ENCODE measurements around the gene NAALADL2. TPM values are rescaled to one million over a fixed set of nuclear protein-coding genes. Genes with fewer than 3 reads are reported as not detected.

NAALADL2 gene
- total RNA-seq, 1 donor from 2014 or later = 11.5 TPM

DNA sequence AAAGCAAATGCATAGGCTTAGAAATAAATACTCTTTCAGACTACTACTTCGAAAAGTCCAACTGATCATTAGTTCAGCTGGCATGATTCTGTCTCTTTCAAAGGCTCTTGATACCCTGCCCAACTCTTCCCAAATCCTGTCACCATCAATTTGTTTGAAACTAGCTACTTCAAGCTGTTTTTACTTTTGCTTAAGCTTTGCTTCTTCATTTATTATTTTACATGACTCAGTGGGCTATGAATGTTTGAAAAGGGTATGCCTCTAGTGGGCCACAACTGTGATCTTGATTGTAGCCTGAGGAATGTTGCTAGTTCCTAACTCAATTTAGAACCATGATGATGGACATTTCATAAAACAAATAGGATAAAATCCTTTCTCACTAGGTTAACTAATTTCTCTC lies 340.8 kb downstream of the NAALADL2 start:
- H3K4me1 ChIP-seq = no peaks in the 10 kb centered on the region
- H3K4me3 Mint-ChIP-seq = no peak overlapping the region
- no peaks in the 10 kb centered on the region for H3K36me3 Mint-ChIP-seq
- H3F3A ChIP-seq (ENCODE audit: low read depth) = no peaks in the 10 kb centered on the region
- H4K20me1 ChIP-seq (ENCODE audit: low read depth) = no peaks in the 10 kb centered on the region
- no peaks in the 10 kb centered on the region for H3K27me3 ChIP-seq
- no peak overlapping the region for H3K9ac ChIP-seq
- no peaks in the 10 kb centered on the region for H3K36me3 ChIP-seq
- DNase-seq (ENCODE audit: low spot score) = no peak
- no peaks in the 10 kb centered on the region for H3K79me2 ChIP-seq (ENCODE audit: low read depth)
- TF ChIP-seq EZH2phosphoT487 (IDR thresholded peaks at IDR 0.05) = no peak
- TF ChIP-seq EZH2 (IDR thresholded peaks at IDR 0.05) = no peak
- TF ChIP-seq, protein P1, sequence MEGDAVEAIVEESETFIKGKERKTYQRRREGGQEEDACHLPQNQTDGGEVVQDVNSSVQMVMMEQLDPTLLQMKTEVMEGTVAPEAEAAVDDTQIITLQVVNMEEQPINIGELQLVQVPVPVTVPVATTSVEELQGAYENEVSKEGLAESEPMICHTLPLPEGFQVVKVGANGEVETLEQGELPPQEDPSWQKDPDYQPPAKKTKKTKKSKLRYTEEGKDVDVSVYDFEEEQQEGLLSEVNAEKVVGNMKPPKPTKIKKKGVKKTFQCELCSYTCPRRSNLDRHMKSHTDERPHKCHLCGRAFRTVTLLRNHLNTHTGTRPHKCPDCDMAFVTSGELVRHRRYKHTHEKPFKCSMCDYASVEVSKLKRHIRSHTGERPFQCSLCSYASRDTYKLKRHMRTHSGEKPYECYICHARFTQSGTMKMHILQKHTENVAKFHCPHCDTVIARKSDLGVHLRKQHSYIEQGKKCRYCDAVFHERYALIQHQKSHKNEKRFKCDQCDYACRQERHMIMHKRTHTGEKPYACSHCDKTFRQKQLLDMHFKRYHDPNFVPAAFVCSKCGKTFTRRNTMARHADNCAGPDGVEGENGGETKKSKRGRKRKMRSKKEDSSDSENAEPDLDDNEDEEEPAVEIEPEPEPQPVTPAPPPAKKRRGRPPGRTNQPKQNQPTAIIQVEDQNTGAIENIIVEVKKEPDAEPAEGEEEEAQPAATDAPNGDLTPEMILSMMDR (IDR thresholded peaks at IDR 0.05) = no peak
- peaks cover 3% of the 10 kb centered on the region for H3K4me1 Mint-ChIP-seq
- no peak overlapping the region for H3K4me2 ChIP-seq
- peaks cover 1% of the 10 kb centered on the region for H3K27me3 Mint-ChIP-seq (ENCODE audit: insufficient read depth, low read depth)
- H3K9me3 ChIP-seq (ENCODE audit: low read depth) = no peaks in the 10 kb centered on the region
- H3K9me3 Mint-ChIP-seq = peaks cover 2% of the 10 kb centered on the region
- H3K27ac Mint-ChIP-seq = no peak overlapping the region
- H3K4me3 ChIP-seq = no peak overlapping the region
- H3K27ac ChIP-seq = no peak overlapping the region
- no peak overlapping the region for H2AFZ ChIP-seq (replicated peaks)

DNA sequence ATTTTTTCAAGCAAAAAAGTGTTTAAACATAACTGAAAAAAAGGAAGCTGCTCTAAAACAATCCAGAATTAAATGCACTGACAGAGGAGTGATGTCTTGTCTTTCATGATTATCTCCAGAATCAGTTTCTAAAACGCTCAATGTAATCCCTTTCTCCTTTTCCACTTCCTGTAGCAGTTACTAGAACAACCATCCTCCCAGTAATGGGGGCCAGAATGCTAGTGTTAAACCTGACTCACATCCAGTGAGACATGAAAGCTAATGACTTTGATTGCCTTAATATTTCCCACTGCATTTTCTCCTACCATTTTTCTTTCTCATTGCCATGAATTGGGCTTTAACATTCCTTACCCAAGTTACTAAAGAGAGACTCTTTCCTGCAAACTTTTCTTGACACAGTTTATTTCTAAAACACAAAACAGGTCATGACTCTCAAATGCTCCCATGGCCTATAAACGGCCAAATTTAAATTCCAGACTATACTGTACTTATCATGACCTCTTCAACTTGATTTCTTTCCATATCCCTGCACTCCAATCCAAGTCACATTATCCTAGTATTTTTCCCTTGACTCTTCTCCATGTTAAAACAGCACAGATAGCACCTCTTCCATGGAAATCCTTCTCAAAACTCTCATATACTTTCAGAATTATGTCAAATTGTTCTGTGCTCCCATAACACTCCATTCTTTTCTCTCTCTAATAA lies 341.4 kb downstream of the NAALADL2 start:
- Histone ChIP-seq H3K9me3 (ENCODE audit: low read depth) (no peaks in the 10 kb centered on the region), H3K27me3 (no peaks in the 10 kb centered on the region), H3K9ac (no peak overlapping the region), H3K36me3 (no peaks in the 10 kb centered on the region), H3K4me3 (no peak overlapping the region), H4K20me1 (ENCODE audit: low read depth) (no peaks in the 10 kb centered on the region), H3K27ac (no peak overlapping the region), H3F3A (ENCODE audit: low read depth) (no peaks in the 10 kb centered on the region), H2AFZ (replicated peaks) (no peak overlapping the region), H3K79me2 (ENCODE audit: low read depth) (no peaks in the 10 kb centered on the region), H3K4me2 (no peak overlapping the region), H3K4me1 (no peaks in the 10 kb centered on the region)
- DNase-seq (ENCODE audit: low spot score) = no peak
- no peak overlapping the region for H3K27ac Mint-ChIP-seq
- no peak overlapping the region for H3K4me3 Mint-ChIP-seq
- H3K4me1 Mint-ChIP-seq = peaks cover 3% of the 10 kb centered on the region
- H3K9me3 Mint-ChIP-seq = peaks cover 8% of the 10 kb centered on the region
- no peaks in the 10 kb centered on the region for H3K36me3 Mint-ChIP-seq
- H3K27me3 Mint-ChIP-seq (ENCODE audit: insufficient read depth, low read depth) = peaks cover 2% of the 10 kb centered on the region
- no peak for TF ChIP-seq EZH2 (IDR thresholded peaks at IDR 0.05)
- TF ChIP-seq EZH2phosphoT487 (IDR thresholded peaks at IDR 0.05) = no peak
- TF ChIP-seq, protein P1 (IDR thresholded peaks at IDR 0.05) = no peak

DNA sequence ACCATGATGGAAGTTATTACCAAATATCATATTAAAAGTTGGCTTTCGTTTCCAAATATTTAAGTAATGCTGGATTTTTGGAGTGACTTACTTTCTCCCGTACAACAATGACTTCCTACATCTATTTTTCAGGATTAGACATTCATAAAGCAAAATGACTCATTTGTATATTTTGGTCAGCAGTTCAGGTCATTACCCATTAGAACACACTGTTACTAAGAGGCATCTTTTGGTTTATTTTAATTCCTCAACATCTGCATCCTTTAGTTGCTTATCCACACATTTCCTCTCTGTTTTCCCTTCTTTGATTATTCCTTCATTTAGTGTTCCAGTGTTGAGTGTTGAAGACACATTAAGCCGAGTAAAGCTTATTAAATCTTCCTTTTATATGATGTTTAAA lies 348.2 kb downstream of the NAALADL2 start:
- H3K36me3 Mint-ChIP-seq = no peaks in the 10 kb centered on the region
- H3K4me1 Mint-ChIP-seq = peaks cover 4% of the 10 kb centered on the region
- TF ChIP-seq EZH2 (IDR thresholded peaks at IDR 0.05) = no peak
- TF ChIP-seq EZH2phosphoT487 (IDR thresholded peaks at IDR 0.05) = no peak
- TF ChIP-seq, protein P1 (IDR thresholded peaks at IDR 0.05) = no peak
- H3K27ac ChIP-seq = no peak overlapping the region
- DNase-seq (ENCODE audit: low spot score) = no peak
- H4K20me1 ChIP-seq (ENCODE audit: low read depth) = no peaks in the 10 kb centered on the region
- H3K79me2 ChIP-seq (ENCODE audit: low read depth) = no peaks in the 10 kb centered on the region
- peaks cover 15% of the 10 kb centered on the region for H3K9me3 Mint-ChIP-seq
- no peaks in the 10 kb centered on the region for H3K9me3 ChIP-seq (ENCODE audit: low read depth)
- H3K27ac Mint-ChIP-seq = no peak overlapping the region
- peaks cover 18% of the 10 kb centered on the region for H3K4me1 ChIP-seq
- no peak overlapping the region for H3K4me3 ChIP-seq
- H3K36me3 ChIP-seq = no peaks in the 10 kb centered on the region
- H3K4me2 ChIP-seq = no peak overlapping the region
- H3F3A ChIP-seq (ENCODE audit: low read depth) = no peaks in the 10 kb centered on the region
- peaks cover 2% of the 10 kb centered on the region for H3K27me3 Mint-ChIP-seq (ENCODE audit: insufficient read depth, low read depth)
- H2AFZ ChIP-seq (replicated peaks) = no peak overlapping the region
- no peaks in the 10 kb centered on the region for H3K27me3 ChIP-seq
- no peak overlapping the region for H3K9ac ChIP-seq
- H3K4me3 Mint-ChIP-seq = no peak overlapping the region

Data from neural progenitor cell (in vitro differentiated cells).